ENCODE measurements around the gene ADH5. TPM values are rescaled to one million over a fixed set of nuclear protein-coding genes. Genes with fewer than 3 reads are reported as not detected.
"Not testable (repeated sequence)": the region's sequence is repeated elsewhere in the genome, so short reads cannot be mapped to it uniquely, and the experiment has no call there.

The ADH5 gene
- total RNA-seq, 2 experiments from 2014 or later = 114 to 118 TPM

- TF ChIP-seq CTCF (IDR thresholded peaks at IDR 0.05) = no peak
- Mint-ChIP-seq H3K36me3 (ENCODE audit: low read depth) (peaks cover 4% of the 10 kb centered on the region), H3K27ac (no peak overlapping the region), H3K27me3 (no peaks in the 10 kb centered on the region), H3K4me3 (no peak overlapping the region), H3K4me1 (ENCODE audit: low read depth) (peaks cover 26% of the 10 kb centered on the region), H3K9me3 (no peaks in the 10 kb centered on the region)
- POLR2A ChIA-PET = no interaction called here
- DNase-seq (no peak), ATAC-seq (no peak)
- CTCF ChIA-PET = interaction anchor here (0.6 kb wide), 1 partner anchor 831 kb away, joined by 3 read pairs; no protein-coding TSS in a partner anchor
- intact Hi-C loops (cut with micrococcal nuclease) = no loop called here
Measured at GRCh38 chr4:99091216-99091575, 2.6 kb upstream of the ADH5 start.

- peaks cover 27% of the 10 kb centered on the region for H3K4me1 Mint-ChIP-seq (ENCODE audit: low read depth)
- DNase-seq = no peak
- H3K27ac Mint-ChIP-seq = no peak overlapping the region
- intact Hi-C loops (cut with micrococcal nuclease) = no loop called here
- H3K4me3 Mint-ChIP-seq = peak overlapping the region; percentile 27
- ATAC-seq = no peak
- ChIA-PET CTCF (interaction anchor here (0.6 kb wide), 1 partner anchor 830 kb away, joined by 3 read pairs; no protein-coding TSS in a partner anchor), POLR2A (no interaction called here)
- H3K36me3 Mint-ChIP-seq (ENCODE audit: low read depth) = peaks cover 5% of the 10 kb centered on the region
- H3K27me3 Mint-ChIP-seq = no peaks in the 10 kb centered on the region
- TF ChIP-seq CTCF (IDR thresholded peaks at IDR 0.05) = no peak
- no peaks in the 10 kb centered on the region for H3K9me3 Mint-ChIP-seq
Measured at GRCh38 chr4:99090481-99091215, 2.1 kb upstream of the ADH5 start.

GRCh38 chr4:99088023-99088449 lies 552 bp downstream of the ADH5 start:
- peak; percentile 15 for ATAC-seq
- Mint-ChIP-seq H3K27ac (peak overlapping the region; percentile 93), H3K4me3 (peak overlapping the region; percentile 93), H3K9me3 (no peaks in the 10 kb centered on the region), H3K4me1 (ENCODE audit: low read depth) (peaks cover 27% of the 10 kb centered on the region), H3K36me3 (ENCODE audit: low read depth) (peaks cover 12% of the 10 kb centered on the region), H3K27me3 (no peaks in the 10 kb centered on the region)
- CTCF ChIA-PET = interaction anchor here (1.1 to 2.0 kb wide), 4 partner anchors 32 to 945 kb away, joined by 3 to 15 read pairs (median 4); partner anchors contain the start of genes METAP1 and STPG2
- peak; percentile 45 for DNase-seq
- no peak for TF ChIP-seq CTCF (IDR thresholded peaks at IDR 0.05)
- POLR2A ChIA-PET = interaction anchor here (0.6 to 2.5 kb wide), 8 partner anchors 9 to 323 kb away, joined by 3 to 22 read pairs (median 6); partner anchors contain the start of genes EIF4E and METAP1
- intact Hi-C loops (cut with micrococcal nuclease) = no loop called here

- ChIA-PET POLR2A (no interaction called here), CTCF (interaction anchor here (2.5 kb wide), 1 partner anchor 90 kb away, joined by 7 read pairs; the partner anchor contains the start of gene METAP1)
- H3K27me3 Mint-ChIP-seq = no peaks in the 10 kb centered on the region
- peaks cover 13% of the 10 kb centered on the region for H3K4me1 Mint-ChIP-seq (ENCODE audit: low read depth)
- no peak for DNase-seq
- TF ChIP-seq CTCF (IDR thresholded peaks at IDR 0.05) = no peak
- peaks cover 26% of the 10 kb centered on the region for H3K36me3 Mint-ChIP-seq (ENCODE audit: low read depth)
- intact Hi-C loops (cut with micrococcal nuclease) = no loop called here
- no peak for ATAC-seq
- H3K9me3 Mint-ChIP-seq = no peaks in the 10 kb centered on the region
- no peak overlapping the region for H3K4me3 Mint-ChIP-seq
- peak overlapping the region; percentile 13 for H3K27ac Mint-ChIP-seq
Measured at GRCh38 chr4:99084595-99084994, 4.0 kb downstream of the ADH5 start.

GRCh38 chr4:99082192-99082591 lies 6.4 kb downstream of the ADH5 start:
- POLR2A ChIA-PET = no interaction called here
- no peak for TF ChIP-seq CTCF (IDR thresholded peaks at IDR 0.05)
- no peak for ATAC-seq
- Mint-ChIP-seq H3K4me1 (ENCODE audit: low read depth) (peaks cover 6% of the 10 kb centered on the region), H3K27ac (no peak overlapping the region), H3K9me3 (no peaks in the 10 kb centered on the region), H3K27me3 (no peaks in the 10 kb centered on the region), H3K4me3 (no peak overlapping the region), H3K36me3 (ENCODE audit: low read depth) (peaks cover 33% of the 10 kb centered on the region)
- CTCF ChIA-PET = interaction anchor here (1.4 kb wide), 1 partner anchor 26 kb away, joined by 5 read pairs; no protein-coding TSS in a partner anchor
- intact Hi-C loops (cut with micrococcal nuclease) = no loop called here
- no peak for DNase-seq

- H3K27me3 Mint-ChIP-seq; H3K4me3 Mint-ChIP-seq; DNase-seq; ATAC-seq; intact Hi-C loops (cut with micrococcal nuclease); H3K4me1 Mint-ChIP-seq (ENCODE audit: low read depth); H3K9me3 Mint-ChIP-seq; POLR2A ChIA-PET: not testable (repeated sequence)
- peak overlapping the region; percentile 26 for H3K27ac Mint-ChIP-seq
- CTCF ChIA-PET = interaction anchor here (0.6 kb wide), 1 partner anchor 20 kb away, joined by 3 read pairs; no protein-coding TSS in a partner anchor
- H3K36me3 Mint-ChIP-seq (ENCODE audit: low read depth) = peaks cover 33% of the 10 kb centered on the region
Measured at GRCh38 chr4:99080869-99081268, 7.7 kb downstream of the ADH5 start.

All from activated CD8-positive, alpha-beta T cell treated with anti-CD3 and anti-CD28 coated beads for 36 hours (primary cell).